OCI-LY3 (cell line): Measurements from ENCODE around the gene BATF.

Source experiments
- CTCF ChIP-seq: fragments of 200-600, 300-600 bp; sonication (generic); IDR thresholded peaks from 2 replicates; pipeline ENCODE4 v1.5.1; 2014; ENCODE audit warnings: antibody characterized with exemption, low read length, low read depth
- EZH2phosphoT487 ChIP-seq: fragments of 200-600 bp; shearing (Covaris generic); IDR thresholded peaks from 2 replicates; pipeline ENCODE4 v1.6.1; 2018; ENCODE audit warnings: antibody characterized with exemption, mixed run types, low read depth

DNA sequence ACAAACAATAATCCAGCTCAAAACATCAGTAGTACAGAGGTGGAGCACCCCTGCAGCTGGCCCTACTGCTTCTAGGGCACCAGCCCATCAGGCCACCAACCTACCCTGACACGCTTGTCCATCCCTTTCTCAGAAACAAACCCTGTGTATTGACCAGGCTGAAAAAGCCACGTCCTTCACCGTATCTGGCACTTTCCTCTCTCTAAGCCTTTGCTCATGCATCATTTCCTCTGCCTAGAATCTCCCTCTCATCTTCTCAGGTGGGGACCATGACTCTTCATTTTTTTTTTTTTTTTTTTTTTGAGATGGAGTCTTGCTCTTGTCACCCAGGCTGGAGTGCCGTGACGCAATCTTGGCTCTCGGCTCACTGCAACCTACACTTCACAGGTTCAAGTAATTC is 30.9 kb downstream of the BATF start:
- TF ChIP-seq CTCF (no peak), EZH2phosphoT487 (no peak)
